Suprapubic skin (tissue), 4 donors: ENCODE measurements around the gene C9orf72. TPM values are rescaled to one million over a fixed set of nuclear protein-coding genes. Genes with fewer than 3 reads are reported as not detected.

Experiments
- DNase-seq, 2 donors: peaks; one replicate each; pipeline ENCODE4 v3.0.0-alpha.2; 2019; ENCODE audit warnings: low spot score in 2 of 2
- H3K27ac ChIP-seq: fragments of 200-600 bp; sonication (generic); one replicate; pipeline ENCODE4 v1.5.1; 2019
- H3K27me3 ChIP-seq: fragments of 200-600 bp; sonication (generic); one replicate; pipeline ENCODE4 v1.5.1; 2019
- H3K36me3 ChIP-seq: fragments of 200-600 bp; sonication (generic); one replicate; pipeline ENCODE4 v1.5.1; 2019
- H3K4me1 ChIP-seq: fragments of 200-600 bp; sonication (generic); one replicate; pipeline ENCODE4 v1.5.1; 2019
- H3K4me3 ChIP-seq: fragments of 200-600 bp; sonication (generic); one replicate; pipeline ENCODE4 v1.5.1; 2019; ENCODE audit warnings: mild to moderate bottlenecking
- H3K9me3 ChIP-seq: fragments of 200-600 bp; sonication (generic); one replicate; pipeline ENCODE4 v1.5.1; 2019
- EP300 ChIP-seq: sonication (generic); formaldehyde crosslinking; IDR thresholded peaks from one replicate; pipeline ENCODE4 v1.6.1; 2017; ENCODE audit warnings: antibody characterized with exemption
- POLR2A ChIP-seq, 2 donors: fragments of 450-650 bp; IDR thresholded peaks; one replicate each; pipeline ENCODE4 v1.6.1; 2017; ENCODE audit warnings: antibody characterized with exemption in 2 of 2, mild to moderate bottlenecking in 2 of 2, moderate library complexity in 2 of 2
- POLR2AphosphoS5 ChIP-seq, 3 donors: sonication (generic); formaldehyde crosslinking; IDR thresholded peaks; one replicate each; pipeline ENCODE4 v1.6.1; 2017; ENCODE audit warnings: antibody characterized with exemption in 3 of 3
- WGBS: methylation state at CpG from one replicate; pipeline ENCODE4 v1.1.5; 2018; 5-methylcytosine and 5-hydroxymethylcytosine counted together
- total RNA-seq, 4 donors: library from RNA; depleted of rRNA; stranded (reverse); fragments of >200 nt; gene quantifications; one replicate each; pipeline ENCODE4 v1.1.0, GENCODE V29; 2016
- TF ChIP-seq, protein P1 (sequence below), 2 donors: fragments of 200-600 bp in 1 of 2; fragments of 450-650 bp in 1 of 2; sonication (generic) in 1 of 2; IDR thresholded peaks; one replicate each; pipeline ENCODE4 v1.5.1; 2016 to 2019; ENCODE audit warnings: antibody characterized with exemption in 2 of 2, mild to moderate bottlenecking in 1 of 2, moderate library complexity in 1 of 2

Gene C9orf72
- total RNA-seq, 4 donors from 2014 or later, result 12.2 to 48.3 (median 14.5) TPM

DNA sequence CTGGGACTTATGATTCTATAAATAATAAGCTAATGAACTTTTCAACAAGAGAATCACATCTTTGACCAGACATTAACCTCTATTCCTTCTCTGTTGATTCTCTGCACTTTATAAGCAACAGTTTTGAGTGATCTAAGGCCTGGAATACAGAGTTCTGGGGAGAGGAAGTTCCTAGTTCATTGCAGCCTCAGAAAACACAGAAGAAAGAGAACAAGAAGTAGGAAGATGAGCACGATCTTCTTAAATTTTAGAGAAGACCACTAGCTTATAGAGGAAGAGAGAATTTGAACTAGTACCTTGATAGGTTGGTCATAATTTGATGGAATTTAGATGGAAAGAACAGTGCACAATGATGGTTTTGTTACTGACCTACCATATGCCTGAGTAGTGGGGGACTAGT lies 8.5 kb upstream of the C9orf72 start:
- 83% methylated on average over 1 of the region's 1 CpG for WGBS
- Histone ChIP-seq H3K27ac (no peak overlapping the region), H3K4me3 (no peak overlapping the region), H3K9me3 (peaks cover 8% of the 10 kb centered on the region), H3K36me3 (no peaks in the 10 kb centered on the region), H3K27me3 (no peaks in the 10 kb centered on the region), H3K4me1 (no peaks in the 10 kb centered on the region)
- no peak for DNase-seq
- TF ChIP-seq POLR2AphosphoS5 (IDR thresholded peaks at IDR 0.05), result no peak
- no peak for TF ChIP-seq POLR2A (IDR thresholded peaks at IDR 0.05)
- TF ChIP-seq, protein P1, sequence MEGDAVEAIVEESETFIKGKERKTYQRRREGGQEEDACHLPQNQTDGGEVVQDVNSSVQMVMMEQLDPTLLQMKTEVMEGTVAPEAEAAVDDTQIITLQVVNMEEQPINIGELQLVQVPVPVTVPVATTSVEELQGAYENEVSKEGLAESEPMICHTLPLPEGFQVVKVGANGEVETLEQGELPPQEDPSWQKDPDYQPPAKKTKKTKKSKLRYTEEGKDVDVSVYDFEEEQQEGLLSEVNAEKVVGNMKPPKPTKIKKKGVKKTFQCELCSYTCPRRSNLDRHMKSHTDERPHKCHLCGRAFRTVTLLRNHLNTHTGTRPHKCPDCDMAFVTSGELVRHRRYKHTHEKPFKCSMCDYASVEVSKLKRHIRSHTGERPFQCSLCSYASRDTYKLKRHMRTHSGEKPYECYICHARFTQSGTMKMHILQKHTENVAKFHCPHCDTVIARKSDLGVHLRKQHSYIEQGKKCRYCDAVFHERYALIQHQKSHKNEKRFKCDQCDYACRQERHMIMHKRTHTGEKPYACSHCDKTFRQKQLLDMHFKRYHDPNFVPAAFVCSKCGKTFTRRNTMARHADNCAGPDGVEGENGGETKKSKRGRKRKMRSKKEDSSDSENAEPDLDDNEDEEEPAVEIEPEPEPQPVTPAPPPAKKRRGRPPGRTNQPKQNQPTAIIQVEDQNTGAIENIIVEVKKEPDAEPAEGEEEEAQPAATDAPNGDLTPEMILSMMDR (IDR thresholded peaks at IDR 0.05), result no peak
- TF ChIP-seq EP300, result no peak

- H3K4me3 ChIP-seq, result peak overlapping the region; percentile 89
- no peaks in the 10 kb centered on the region for H3K36me3 ChIP-seq
- H3K27me3 ChIP-seq, result no peaks in the 10 kb centered on the region
- peaks cover 8% of the 10 kb centered on the region for H3K9me3 ChIP-seq
- WGBS, result 1% methylated on average over 35 of the region's 35 CpGs
- peak; percentile 99 for DNase-seq
- TF ChIP-seq, protein P1 (IDR thresholded peaks at IDR 0.05), result no peak
- TF ChIP-seq POLR2AphosphoS5 (IDR thresholded peaks at IDR 0.05), result peak; percentile 16 to 99 (median 90)
- peak; percentile 94 for TF ChIP-seq EP300
- peak; percentile 43 to 67 for TF ChIP-seq POLR2A (IDR thresholded peaks at IDR 0.05)
- peaks cover 28% of the 10 kb centered on the region for H3K4me1 ChIP-seq
- H3K27ac ChIP-seq, result peak overlapping the region; percentile 99
Measured at GRCh38 chr9:27573634-27574590, 631 bp upstream of the C9orf72 start.

DNA sequence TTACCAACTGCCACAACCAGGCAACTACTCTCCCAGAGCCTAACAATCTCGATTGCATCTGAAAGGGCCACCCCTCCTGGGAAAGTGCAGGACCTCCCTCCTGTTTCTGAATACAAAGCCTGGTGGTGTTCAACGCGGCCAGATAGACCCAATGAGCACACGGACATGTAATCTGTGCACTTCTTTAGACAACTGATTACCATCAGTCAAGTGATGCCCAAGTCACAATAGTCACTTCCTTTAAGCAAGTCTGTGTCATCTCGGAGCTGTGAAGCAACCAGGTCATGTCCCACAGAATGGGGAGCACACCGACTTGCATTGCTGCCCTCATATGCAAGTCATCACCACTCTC lies 739 bp downstream of the C9orf72 start:
- WGBS, result 0% methylated on average over 4 of the region's 6 CpGs
- no peak for DNase-seq
- H3K4me1 ChIP-seq, result peaks cover 28% of the 10 kb centered on the region

DNA sequence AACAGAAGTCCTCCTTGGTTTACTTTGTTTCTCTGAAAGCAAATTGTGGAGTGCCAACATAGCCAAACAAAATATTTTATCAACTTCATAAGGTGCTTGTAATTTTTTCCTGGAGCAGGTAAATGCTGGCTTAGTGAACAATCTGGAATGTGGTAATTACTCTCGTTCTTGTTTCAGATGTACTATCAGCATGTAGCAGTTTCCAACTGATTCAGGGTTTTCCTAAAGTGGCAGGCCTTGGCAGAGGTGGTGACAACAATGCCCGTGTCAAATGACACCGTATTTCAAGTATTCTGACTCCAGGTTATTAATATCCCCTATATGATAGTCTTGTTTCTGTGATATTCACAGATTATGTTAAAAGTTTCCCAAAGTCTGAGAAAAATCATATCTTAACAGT lies 1.2 kb downstream of the C9orf72 start:
- TF ChIP-seq EP300, result no peak
- no peak for TF ChIP-seq POLR2A (IDR thresholded peaks at IDR 0.05)
- TF ChIP-seq POLR2AphosphoS5 (IDR thresholded peaks at IDR 0.05), result no peak
- TF ChIP-seq, protein P1 (IDR thresholded peaks at IDR 0.05), result no peak
- H3K27ac ChIP-seq, result peak overlapping the region; percentile 99
- 38% methylated on average over 3 of the region's 3 CpGs for WGBS
- peaks cover 28% of the 10 kb centered on the region for H3K4me1 ChIP-seq
- no peaks in the 10 kb centered on the region for H3K27me3 ChIP-seq
- H3K9me3 ChIP-seq, result no peaks in the 10 kb centered on the region
- DNase-seq, result no peak
- peak overlapping the region; percentile 89 for H3K4me3 ChIP-seq
- H3K36me3 ChIP-seq, result no peaks in the 10 kb centered on the region

More for the DNA sequence above, 739 bp downstream of the C9orf72 start:
- no peaks in the 10 kb centered on the region for H3K27me3 ChIP-seq
- peak overlapping the region; percentile 99 for H3K27ac ChIP-seq
- peak in 1 of 2 donors; percentile 75 for TF ChIP-seq POLR2A (IDR thresholded peaks at IDR 0.05)
- TF ChIP-seq POLR2AphosphoS5 (IDR thresholded peaks at IDR 0.05), result peak; percentile 30 to 41 (median 36)
- TF ChIP-seq, protein P1 (IDR thresholded peaks at IDR 0.05), result no peak
- no peak for TF ChIP-seq EP300
- H3K4me3 ChIP-seq, result peak overlapping the region; percentile 89
- no peaks in the 10 kb centered on the region for H3K9me3 ChIP-seq
- H3K36me3 ChIP-seq, result no peaks in the 10 kb centered on the region

DNA sequence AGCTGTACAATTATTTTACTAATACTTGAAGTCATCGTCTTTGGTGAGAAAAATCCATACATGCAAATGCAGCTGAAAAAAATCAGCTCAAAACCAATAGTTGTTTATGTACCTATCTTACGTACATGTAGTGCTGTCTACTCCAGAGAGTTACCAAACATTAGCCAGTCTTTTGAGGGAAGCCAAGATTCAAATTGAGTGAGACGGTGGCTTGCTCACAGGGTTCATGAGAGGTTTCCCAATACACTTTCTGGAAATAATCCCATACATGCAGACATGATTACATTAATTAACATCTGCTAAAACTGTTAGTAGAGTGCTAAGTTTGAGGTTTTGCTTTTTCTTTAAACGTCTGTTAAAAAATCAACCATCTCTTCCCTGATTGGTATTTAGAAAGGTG lies 2.3 kb downstream of the C9orf72 start:
- DNase-seq, result no peak
- TF ChIP-seq POLR2A (IDR thresholded peaks at IDR 0.05) (no peak), POLR2AphosphoS5 (IDR thresholded peaks at IDR 0.05) (no peak), EP300 (no peak)
- TF ChIP-seq, protein P1 (IDR thresholded peaks at IDR 0.05), result no peak
- WGBS, result 66% methylated on average over 4 of the region's 4 CpGs
- no peak overlapping the region for H3K27ac ChIP-seq
- no peaks in the 10 kb centered on the region for H3K9me3 ChIP-seq
- H3K36me3 ChIP-seq, result peaks cover 2% of the 10 kb centered on the region
- H3K4me3 ChIP-seq, result no peak overlapping the region
- H3K4me1 ChIP-seq, result peaks cover 28% of the 10 kb centered on the region
- H3K27me3 ChIP-seq, result no peaks in the 10 kb centered on the region
